ENCODE results near the gene NEUROG3.

- TF ChIP-seq, protein P1, sequence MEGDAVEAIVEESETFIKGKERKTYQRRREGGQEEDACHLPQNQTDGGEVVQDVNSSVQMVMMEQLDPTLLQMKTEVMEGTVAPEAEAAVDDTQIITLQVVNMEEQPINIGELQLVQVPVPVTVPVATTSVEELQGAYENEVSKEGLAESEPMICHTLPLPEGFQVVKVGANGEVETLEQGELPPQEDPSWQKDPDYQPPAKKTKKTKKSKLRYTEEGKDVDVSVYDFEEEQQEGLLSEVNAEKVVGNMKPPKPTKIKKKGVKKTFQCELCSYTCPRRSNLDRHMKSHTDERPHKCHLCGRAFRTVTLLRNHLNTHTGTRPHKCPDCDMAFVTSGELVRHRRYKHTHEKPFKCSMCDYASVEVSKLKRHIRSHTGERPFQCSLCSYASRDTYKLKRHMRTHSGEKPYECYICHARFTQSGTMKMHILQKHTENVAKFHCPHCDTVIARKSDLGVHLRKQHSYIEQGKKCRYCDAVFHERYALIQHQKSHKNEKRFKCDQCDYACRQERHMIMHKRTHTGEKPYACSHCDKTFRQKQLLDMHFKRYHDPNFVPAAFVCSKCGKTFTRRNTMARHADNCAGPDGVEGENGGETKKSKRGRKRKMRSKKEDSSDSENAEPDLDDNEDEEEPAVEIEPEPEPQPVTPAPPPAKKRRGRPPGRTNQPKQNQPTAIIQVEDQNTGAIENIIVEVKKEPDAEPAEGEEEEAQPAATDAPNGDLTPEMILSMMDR (IDR thresholded peaks at IDR 0.05): no peak
- no peak for TF ChIP-seq POLR2A (IDR thresholded peaks at IDR 0.05)
Measured at GRCh38 chr10:69537449-69537848, 35.8 kb downstream of the NEUROG3 start.

All from adrenal gland (tissue), 5 donors.